H54 (cell line): ENCODE measurements around the gene SEC14L5.
"Not testable (repeated sequence)": the region's sequence is repeated elsewhere in the genome, so short reads cannot be mapped to it uniquely, and the experiment has no call there.

ENCODE experiments used
- DNase-seq: peaks from one replicate; pipeline ENCODE4 v3.0.0; 2011; ENCODE audit warnings: low spot score, mixed read lengths; ENCODE audit not compliant: insufficient read length
- FAIRE-seq: peaks from 3 replicates; lab custom pipeline; 2011; peaks lifted over from hg19 to GRCh38; lab: Jason Lieb, UNC
- POLR2A ChIP-seq: IDR thresholded peaks from 2 replicates; pipeline ENCODE4 v1.6.1; 2011; ENCODE audit warnings: low read depth, mild to moderate bottlenecking, low read length

SEC14L5 gene

GRCh38 chr16:4948903-4949766 lies 9.0 kb upstream of the SEC14L5 start:
- no peak for TF ChIP-seq POLR2A
- DNase-seq = no peak
- FAIRE-seq = no peak

GRCh38 chr16:4949986-4950385 lies 8.1 kb upstream of the SEC14L5 start:
- FAIRE-seq (no peak), DNase-seq (no peak)
- no peak for TF ChIP-seq POLR2A

- DNase-seq, FAIRE-seq: not testable (repeated sequence)
These were observed 6.5 kb upstream of the SEC14L5 start for GRCh38 chr16:4951583-4951982.

- FAIRE-seq (no peak), DNase-seq (no peak)
- TF ChIP-seq POLR2A = no peak
These were observed 3.4 kb upstream of the SEC14L5 start for GRCh38 chr16:4954714-4955113.

GRCh38 chr16:4957420-4957719 lies 760 bp upstream of the SEC14L5 start:
- FAIRE-seq (no peak), DNase-seq (no peak)
- no peak for TF ChIP-seq POLR2A

GRCh38 chr16:4958510-4959438 lies 644 bp downstream of the SEC14L5 start:
- FAIRE-seq = no peak
- TF ChIP-seq POLR2A = no peak
- no peak for DNase-seq

- FAIRE-seq (no peak), DNase-seq (no peak)
- TF ChIP-seq POLR2A = no peak
These were observed 2.4 kb downstream of the SEC14L5 start for GRCh38 chr16:4960579-4960978.

- DNase-seq = no peak
- FAIRE-seq = no peak
- no peak for TF ChIP-seq POLR2A
These were observed 4.6 kb downstream of the SEC14L5 start for GRCh38 chr16:4962716-4963115.

GRCh38 chr16:4963527-4963926 lies 5.4 kb downstream of the SEC14L5 start:
- not testable (repeated sequence) for FAIRE-seq

GRCh38 chr16:4966736-4967453 lies 8.8 kb downstream of the SEC14L5 start:
- TF ChIP-seq POLR2A = no peak
- DNase-seq (no peak), FAIRE-seq (no peak)

More at GRCh38 chr16:4963527-4963926, 5.4 kb downstream of the SEC14L5 start:
- DNase-seq = not testable (repeated sequence)

- FAIRE-seq, DNase-seq: not testable (repeated sequence)
These were observed 10.1 kb downstream of the SEC14L5 start for GRCh38 chr16:4968278-4968677.

GRCh38 chr16:4968879-4969483 lies 10.9 kb downstream of the SEC14L5 start:
- no peak for TF ChIP-seq POLR2A
- FAIRE-seq (no peak), DNase-seq (no peak)

- no peak for DNase-seq
- TF ChIP-seq POLR2A = no peak
- FAIRE-seq = no peak
These were observed 11.9 kb downstream of the SEC14L5 start for GRCh38 chr16:4970010-4970409.
